Pancreas (tissue), 10 donors: ENCODE results near the gene PRR15L. TPM values are rescaled to one million over a fixed set of nuclear protein-coding genes. Genes with fewer than 3 reads are reported as not detected.

Experiments used
- ATAC-seq, 4 donors: fragments of 200-7000 bp; cut with Tn5 transposase; one replicate each; pipeline versions ENCODE4 v1.8.0 to v1.9.1; 2020; ENCODE audit warnings: mild to moderate bottlenecking in 4 of 4, moderate library complexity in 4 of 4
- DNase-seq, 6 donors: peaks; one replicate each; pipeline ENCODE4 v3.0.0-alpha.2; 2020
- FAIRE-seq: peaks from 2 replicates; lab custom pipeline; 2012; peaks lifted over from hg19 to GRCh38; lab: Jason Lieb, UNC
- H3K27ac ChIP-seq, 4 donors: fragments of 200-600 bp; sonication (generic); 1 replicate in 3 of 4; 2 replicates in 1 of 4; pipeline versions ENCODE4 v1.5.0 to v1.8.0; 2020
- H3K27me3 ChIP-seq, 4 donors: fragments of 200-600 bp; one replicate each; pipeline ENCODE4 v1.8.0; 2021
- H3K36me3 ChIP-seq, 3 donors: fragments of 200-600 bp; sonication (generic) in 1 of 3; one replicate each; pipeline versions ENCODE4 v1.5.0 to v1.8.0; 2020 to 2021
- H3K4me1 ChIP-seq, 3 donors: fragments of 200-600 bp; one replicate each; pipeline ENCODE4 v1.8.0; 2021
- H3K4me3 ChIP-seq, 4 donors: fragments of 200-600 bp; sonication (generic) in 2 of 4; one replicate each; pipeline versions ENCODE4 v1.5.0 to v1.8.0; 2020 to 2021
- H3K9me3 ChIP-seq, 4 donors: fragments of 200-600 bp; one replicate each; pipeline ENCODE4 v1.8.0; 2021
- CTCF ChIP-seq, 4 donors: fragments of 200-600 bp; sonication (generic) in 3 of 4; IDR thresholded peaks; one replicate each; pipeline versions ENCODE4 v1.5.0 to v1.8.0; 2021; ENCODE audit warnings: antibody characterized with exemption in 4 of 4
- WGBS, 2 donors: extraction: QIAGEN DNeasy Blood & Tissue Kit; methylation state at CpG; one replicate each; pipeline ENCODE4 v1.1.7; 2013; 5-methylcytosine and 5-hydroxymethylcytosine counted together
- intact Hi-C, 3 donors: fragments of 100-400 bp; cut with DNase I; formaldehyde crosslinking; loops; one replicate each; pipeline versions ENCODE4 v1.11.1 to v1.14.2; 2022
- polyA plus RNA-seq, 2 donors: library from polyadenylated mRNA; stranded (reverse); fragments of 200-250 nt; gene quantifications; one replicate each; pipeline ENCODE4 v1.2.3, GENCODE V29; 2013
- total RNA-seq, 6 donors: library from RNA; stranded (reverse); fragmentation: NEBNext Ultra II Directional in 4 of 6; extraction: Animal tissue kit (Norgen Biotek cat#: 25700) in 4 of 6; gene quantifications; one replicate each; pipeline versions ENCODE4 v1.2.1 to v1.2.4, GENCODE V29; 2021 to 2023
- donor health status: healthy with polysubstance abuse.
- donor health status: DM: no; HTN: no; CAD: no; lungs with moderate emphysema.
- donor health status: DM: no; HTN: no; CAD: no.
- donor health status: control.
- donor health status: control.
- donor health status: Bipolar disorder and iron deficiency.
- donor health status: DM: yes; HTN: yes; CAD: no.
- donor health status: DM: no; HTN: no; CAD: no.
- donor health status: DM: no; HTN: no; CAD: no.
- donor health status: DM: yes; HTN: yes; CAD: no.

The PRR15L gene
- total and polyA plus RNA-seq, 8 donors: 26.6 to 68.6 (median 49.8) TPM

- no peak for ATAC-seq
- no peaks in the 10 kb centered on the region for H3K36me3 ChIP-seq
- no peak overlapping the region for H3K4me3 ChIP-seq
- 70 to 72% methylated on average over 8 of the region's 8 CpGs for WGBS, 2 donors
- intact Hi-C loops: no loop called here
- no peak for FAIRE-seq
- no peaks in the 10 kb centered on the region for H3K9me3 ChIP-seq
- H3K27ac ChIP-seq: peak overlapping the region in 3 of 4 donors; percentile 47 to 97 (median 95)
- peaks cover 42 to 67% (median 49%) of the 10 kb centered on the region in 3 donors for H3K4me1 ChIP-seq
- no peak for TF ChIP-seq CTCF (IDR thresholded peaks at IDR 0.05)
- H3K27me3 ChIP-seq: no peaks in the 10 kb centered on the region
- no peak for DNase-seq
Observed at GRCh38 chr17:47945080-47945479, 12.6 kb downstream of the PRR15L start.

- Histone ChIP-seq H3K27me3 (no peaks in the 10 kb centered on the region), H3K36me3 (no peaks in the 10 kb centered on the region), H3K27ac (peak overlapping the region in 1 of 4 donors; percentile 82), H3K4me1 (peaks cover 24 to 44% (median 25%) of the 10 kb centered on the region in 3 donors), H3K4me3 (peak overlapping the region in 2 of 4 donors; percentile 62 to 68), H3K9me3 (no peaks in the 10 kb centered on the region)
- intact Hi-C loops: no loop called here
- 66 to 73% methylated on average over 6 of the region's 6 CpGs for WGBS, 2 donors
- DNase-seq (peak in 1 of 6 donors; percentile 7), FAIRE-seq (no peak), ATAC-seq (no peak)
- TF ChIP-seq CTCF (IDR thresholded peaks at IDR 0.05): no peak
Observed at GRCh38 chr17:47942568-47942967, 15.1 kb downstream of the PRR15L start.

- Histone ChIP-seq H3K27ac (peak overlapping the region; percentile 54 to 82 (median 79)), H3K4me1 (peaks cover 21 to 40% (median 21%) of the 10 kb centered on the region in 3 donors), H3K27me3 (no peaks in the 10 kb centered on the region), H3K36me3 (no peaks in the 10 kb centered on the region), H3K4me3 (peak overlapping the region; percentile 37 to 68 (median 56)), H3K9me3 (no peaks in the 10 kb centered on the region)
- WGBS, 2 donors: 6 to 7% methylated on average over 5 of the region's 5 CpGs
- FAIRE-seq: no peak
- intact Hi-C loops: no loop called here
- no peak for TF ChIP-seq CTCF (IDR thresholded peaks at IDR 0.05)
- DNase-seq: peak in 1 of 6 donors; percentile 37
- ATAC-seq: no peak
Observed at GRCh38 chr17:47942096-47942510, 15.6 kb downstream of the PRR15L start.

- peak within 1 kb of the TSS; percentile 37 to 68 (median 56) for H3K4me3 ChIP-seq
- no peaks in the 10 kb centered on the region for H3K27me3 ChIP-seq
- peaks cover 16 to 37% (median 18%) of the 10 kb centered on the region in 3 donors for H3K4me1 ChIP-seq
- DNase-seq (peak; percentile 86 to 97 (median 94)), FAIRE-seq (peak; percentile 97), ATAC-seq (peak; percentile 95 to 97 (median 95))
- TF ChIP-seq CTCF (IDR thresholded peaks at IDR 0.05): no peak
- H3K36me3 ChIP-seq: no peaks in the 10 kb centered on the region
- 0 to 1% methylated on average over 49 to 50 of the region's 50 CpGs for WGBS, 2 donors
- intact Hi-C loops: no loop called here
- no peaks in the 10 kb centered on the region for H3K9me3 ChIP-seq
- H3K27ac ChIP-seq: peak within 1 kb of the TSS; percentile 54 to 82 (median 79)
Observed at GRCh38 chr17:47941246-47942095, 16.2 kb downstream of the PRR15L start, which contains the start of gene PNPO. Gene PNPO (plus strand): TSS chr17:47941571. CDS start chr17:47941676, 105 bp downstream.
